DND-41 (cell line): ENCODE data around the gene FAM222A.

Source experiments
- EZH2 ChIP-seq: IDR thresholded peaks from 3 replicates; pipeline ENCODE4 v1.6.1; 2012; ENCODE audit warnings: borderline replicate concordance, low read depth, mild to moderate bottlenecking, moderate library complexity, low read length, inconsistent platforms; ENCODE audit not compliant: severe bottlenecking
- TF ChIP-seq, protein P1 (sequence below): IDR thresholded peaks from 2 replicates; pipeline ENCODE4 v1.5.1; 2012; ENCODE audit warnings: borderline replicate concordance, low read length, moderate library complexity, mild to moderate bottlenecking; ENCODE audit not compliant: poor library complexity, severe bottlenecking; ENCODE audit errors: extremely low read depth

DNA sequence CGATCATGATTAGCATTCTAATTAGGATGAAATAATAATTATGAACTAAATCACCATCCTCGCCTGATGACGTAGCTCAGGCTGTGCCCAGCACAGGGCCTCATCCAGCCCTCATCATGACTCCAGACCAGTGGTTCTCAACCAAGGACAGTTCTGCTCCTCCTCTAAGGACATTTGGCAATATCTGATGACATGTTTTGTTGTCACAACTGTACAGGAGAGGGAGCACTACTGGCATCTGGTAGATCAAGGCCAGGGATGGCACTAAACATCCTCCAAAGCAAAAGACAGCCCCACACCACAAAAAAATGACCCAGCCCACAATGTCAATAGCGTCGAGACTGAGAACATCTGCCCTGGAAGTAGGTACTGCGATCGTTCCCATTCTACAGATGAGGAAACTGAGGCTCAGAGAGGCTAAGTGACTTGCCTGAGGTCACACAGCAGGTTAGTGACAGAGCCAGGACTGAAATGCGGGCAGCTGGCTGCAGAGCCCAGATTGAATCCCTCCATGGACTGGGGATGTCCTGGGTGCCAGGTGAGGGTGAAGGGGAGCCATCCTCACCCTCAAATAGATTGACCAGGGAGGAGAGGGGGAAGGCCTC lies 104.1 kb downstream of the FAM222A start:
- no peak for TF ChIP-seq EZH2
- TF ChIP-seq, protein P1, sequence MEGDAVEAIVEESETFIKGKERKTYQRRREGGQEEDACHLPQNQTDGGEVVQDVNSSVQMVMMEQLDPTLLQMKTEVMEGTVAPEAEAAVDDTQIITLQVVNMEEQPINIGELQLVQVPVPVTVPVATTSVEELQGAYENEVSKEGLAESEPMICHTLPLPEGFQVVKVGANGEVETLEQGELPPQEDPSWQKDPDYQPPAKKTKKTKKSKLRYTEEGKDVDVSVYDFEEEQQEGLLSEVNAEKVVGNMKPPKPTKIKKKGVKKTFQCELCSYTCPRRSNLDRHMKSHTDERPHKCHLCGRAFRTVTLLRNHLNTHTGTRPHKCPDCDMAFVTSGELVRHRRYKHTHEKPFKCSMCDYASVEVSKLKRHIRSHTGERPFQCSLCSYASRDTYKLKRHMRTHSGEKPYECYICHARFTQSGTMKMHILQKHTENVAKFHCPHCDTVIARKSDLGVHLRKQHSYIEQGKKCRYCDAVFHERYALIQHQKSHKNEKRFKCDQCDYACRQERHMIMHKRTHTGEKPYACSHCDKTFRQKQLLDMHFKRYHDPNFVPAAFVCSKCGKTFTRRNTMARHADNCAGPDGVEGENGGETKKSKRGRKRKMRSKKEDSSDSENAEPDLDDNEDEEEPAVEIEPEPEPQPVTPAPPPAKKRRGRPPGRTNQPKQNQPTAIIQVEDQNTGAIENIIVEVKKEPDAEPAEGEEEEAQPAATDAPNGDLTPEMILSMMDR: no peak
